ENCODE results near the gene KRT84.

- TF ChIP-seq, protein P1, sequence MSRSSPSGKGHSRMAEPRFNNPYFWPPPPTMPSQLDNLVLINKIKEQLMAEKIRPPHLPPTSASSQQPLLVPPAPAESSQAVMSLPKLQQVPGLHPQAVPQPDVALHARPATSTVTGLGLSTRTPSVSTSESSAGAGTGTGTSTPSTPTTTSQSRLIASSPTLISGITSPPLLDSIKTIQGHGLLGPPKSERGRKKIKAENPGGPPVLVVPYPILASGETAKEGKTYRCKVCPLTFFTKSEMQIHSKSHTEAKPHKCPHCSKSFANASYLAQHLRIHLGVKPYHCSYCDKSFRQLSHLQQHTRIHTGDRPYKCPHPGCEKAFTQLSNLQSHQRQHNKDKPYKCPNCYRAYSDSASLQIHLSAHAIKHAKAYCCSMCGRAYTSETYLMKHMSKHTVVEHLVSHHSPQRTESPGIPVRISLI (tag by site-specific recombination; IDR thresholded peaks at IDR 0.05) = no peak
- TF ChIP-seq YY1 (tag by site-specific recombination; IDR thresholded peaks at IDR 0.05) = no peak
- TF ChIP-seq, protein P2, sequence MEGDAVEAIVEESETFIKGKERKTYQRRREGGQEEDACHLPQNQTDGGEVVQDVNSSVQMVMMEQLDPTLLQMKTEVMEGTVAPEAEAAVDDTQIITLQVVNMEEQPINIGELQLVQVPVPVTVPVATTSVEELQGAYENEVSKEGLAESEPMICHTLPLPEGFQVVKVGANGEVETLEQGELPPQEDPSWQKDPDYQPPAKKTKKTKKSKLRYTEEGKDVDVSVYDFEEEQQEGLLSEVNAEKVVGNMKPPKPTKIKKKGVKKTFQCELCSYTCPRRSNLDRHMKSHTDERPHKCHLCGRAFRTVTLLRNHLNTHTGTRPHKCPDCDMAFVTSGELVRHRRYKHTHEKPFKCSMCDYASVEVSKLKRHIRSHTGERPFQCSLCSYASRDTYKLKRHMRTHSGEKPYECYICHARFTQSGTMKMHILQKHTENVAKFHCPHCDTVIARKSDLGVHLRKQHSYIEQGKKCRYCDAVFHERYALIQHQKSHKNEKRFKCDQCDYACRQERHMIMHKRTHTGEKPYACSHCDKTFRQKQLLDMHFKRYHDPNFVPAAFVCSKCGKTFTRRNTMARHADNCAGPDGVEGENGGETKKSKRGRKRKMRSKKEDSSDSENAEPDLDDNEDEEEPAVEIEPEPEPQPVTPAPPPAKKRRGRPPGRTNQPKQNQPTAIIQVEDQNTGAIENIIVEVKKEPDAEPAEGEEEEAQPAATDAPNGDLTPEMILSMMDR (tag by site-specific recombination; IDR thresholded peaks at IDR 0.05) = no peak
- TF ChIP-seq ZNF548 (tag by site-specific recombination; IDR thresholded peaks at IDR 0.05) = no peak
- no peak for TF ChIP-seq ZBTB20 (tag by site-specific recombination; IDR thresholded peaks at IDR 0.05)
- TF ChIP-seq, protein P3, sequence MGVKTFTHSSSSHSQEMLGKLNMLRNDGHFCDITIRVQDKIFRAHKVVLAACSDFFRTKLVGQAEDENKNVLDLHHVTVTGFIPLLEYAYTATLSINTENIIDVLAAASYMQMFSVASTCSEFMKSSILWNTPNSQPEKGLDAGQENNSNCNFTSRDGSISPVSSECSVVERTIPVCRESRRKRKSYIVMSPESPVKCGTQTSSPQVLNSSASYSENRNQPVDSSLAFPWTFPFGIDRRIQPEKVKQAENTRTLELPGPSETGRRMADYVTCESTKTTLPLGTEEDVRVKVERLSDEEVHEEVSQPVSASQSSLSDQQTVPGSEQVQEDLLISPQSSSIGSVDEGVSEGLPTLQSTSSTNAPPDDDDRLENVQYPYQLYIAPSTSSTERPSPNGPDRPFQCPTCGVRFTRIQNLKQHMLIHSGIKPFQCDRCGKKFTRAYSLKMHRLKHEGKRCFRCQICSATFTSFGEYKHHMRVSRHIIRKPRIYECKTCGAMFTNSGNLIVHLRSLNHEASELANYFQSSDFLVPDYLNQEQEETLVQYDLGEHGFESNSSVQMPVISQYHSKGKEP (tag by site-specific recombination; IDR thresholded peaks at IDR 0.05) = no peak
- TF ChIP-seq ELK4 (IDR thresholded peaks at IDR 0.05; ENCODE audit: borderline replicate concordance, low read depth, low read length) = no peak
- no peak for TF ChIP-seq ZNF24 (tag by site-specific recombination; IDR thresholded peaks at IDR 0.05)
- TF ChIP-seq, protein P4, sequence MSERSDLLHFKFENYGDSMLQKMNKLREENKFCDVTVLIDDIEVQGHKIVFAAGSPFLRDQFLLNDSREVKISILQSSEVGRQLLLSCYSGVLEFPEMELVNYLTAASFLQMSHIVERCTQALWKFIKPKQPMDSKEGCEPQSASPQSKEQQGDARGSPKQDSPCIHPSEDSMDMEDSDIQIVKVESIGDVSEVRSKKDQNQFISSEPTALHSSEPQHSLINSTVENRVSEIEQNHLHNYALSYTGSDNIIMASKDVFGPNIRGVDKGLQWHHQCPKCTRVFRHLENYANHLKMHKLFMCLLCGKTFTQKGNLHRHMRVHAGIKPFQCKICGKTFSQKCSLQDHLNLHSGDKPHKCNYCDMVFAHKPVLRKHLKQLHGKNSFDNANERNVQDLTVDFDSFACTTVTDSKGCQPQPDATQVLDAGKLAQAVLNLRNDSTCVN (tag by site-specific recombination; optimal IDR thresholded peaks at IDR 0.05) = no peak
- no peak for TF ChIP-seq RBAK (tag by site-specific recombination; IDR thresholded peaks at IDR 0.05)
- no peak for TF ChIP-seq ZNF335 (tag by site-specific recombination; conservative IDR thresholded peaks at IDR 0.05)
- TF ChIP-seq ZNF623 (tag by site-specific recombination; IDR thresholded peaks at IDR 0.05) = no peak
- no peak for TF ChIP-seq ZNF133 (tag by site-specific recombination; IDR thresholded peaks at IDR 0.05)
Observed at GRCh38 chr12:52332381-52332780, 53.1 kb downstream of the KRT84 start.

Data from HEK293 (cell line).